Central memory CD8-positive, alpha-beta T cell (primary cell): ENCODE measurements around the gene CCSER2.
"Not testable (repeated sequence)": the region's sequence is repeated elsewhere in the genome, so short reads cannot be mapped to it uniquely, and the experiment has no call there.

Source experiments
- ATAC-seq: fragments of 150-1000 bp; cut with Tn5 transposase; replicated peaks from 2 replicates; pipeline ENCODE4 v1.10.0; 2022; ENCODE audit warnings: mild to moderate bottlenecking, moderate FRiP score, moderate number of reproducible peaks; ENCODE audit not compliant: poor library complexity, severe bottlenecking; ENCODE audit errors: extremely low read depth
- DNase-seq, 2 donors: peaks; one replicate each; pipeline ENCODE4 v3.0.0; 2021; ENCODE audit warnings: low spot score in 2 of 2
- H3K27ac Mint-ChIP-seq: one replicate; pipeline ENCODE4 v1.8.0; 2022; ENCODE audit warnings: low read depth, mild to moderate bottlenecking, moderate library complexity, mixed read lengths
- H3K27me3 Mint-ChIP-seq: one replicate; pipeline ENCODE4 v1.8.0; 2022; ENCODE audit warnings: mixed read lengths
- H3K36me3 Mint-ChIP-seq: one replicate; pipeline ENCODE4 v1.8.0; 2022; ENCODE audit warnings: mild to moderate bottlenecking, moderate library complexity, mixed read lengths; ENCODE audit not compliant: insufficient read depth
- H3K4me1 Mint-ChIP-seq: one replicate; pipeline ENCODE4 v1.8.0; 2022; ENCODE audit warnings: mixed read lengths
- H3K4me3 Mint-ChIP-seq: one replicate; pipeline ENCODE4 v1.8.0; 2022; ENCODE audit warnings: mild to moderate bottlenecking, moderate library complexity, mixed read lengths
- H3K9me3 Mint-ChIP-seq: one replicate; pipeline ENCODE4 v1.8.0; 2022; ENCODE audit warnings: mixed read lengths

CCSER2 gene, protein sequence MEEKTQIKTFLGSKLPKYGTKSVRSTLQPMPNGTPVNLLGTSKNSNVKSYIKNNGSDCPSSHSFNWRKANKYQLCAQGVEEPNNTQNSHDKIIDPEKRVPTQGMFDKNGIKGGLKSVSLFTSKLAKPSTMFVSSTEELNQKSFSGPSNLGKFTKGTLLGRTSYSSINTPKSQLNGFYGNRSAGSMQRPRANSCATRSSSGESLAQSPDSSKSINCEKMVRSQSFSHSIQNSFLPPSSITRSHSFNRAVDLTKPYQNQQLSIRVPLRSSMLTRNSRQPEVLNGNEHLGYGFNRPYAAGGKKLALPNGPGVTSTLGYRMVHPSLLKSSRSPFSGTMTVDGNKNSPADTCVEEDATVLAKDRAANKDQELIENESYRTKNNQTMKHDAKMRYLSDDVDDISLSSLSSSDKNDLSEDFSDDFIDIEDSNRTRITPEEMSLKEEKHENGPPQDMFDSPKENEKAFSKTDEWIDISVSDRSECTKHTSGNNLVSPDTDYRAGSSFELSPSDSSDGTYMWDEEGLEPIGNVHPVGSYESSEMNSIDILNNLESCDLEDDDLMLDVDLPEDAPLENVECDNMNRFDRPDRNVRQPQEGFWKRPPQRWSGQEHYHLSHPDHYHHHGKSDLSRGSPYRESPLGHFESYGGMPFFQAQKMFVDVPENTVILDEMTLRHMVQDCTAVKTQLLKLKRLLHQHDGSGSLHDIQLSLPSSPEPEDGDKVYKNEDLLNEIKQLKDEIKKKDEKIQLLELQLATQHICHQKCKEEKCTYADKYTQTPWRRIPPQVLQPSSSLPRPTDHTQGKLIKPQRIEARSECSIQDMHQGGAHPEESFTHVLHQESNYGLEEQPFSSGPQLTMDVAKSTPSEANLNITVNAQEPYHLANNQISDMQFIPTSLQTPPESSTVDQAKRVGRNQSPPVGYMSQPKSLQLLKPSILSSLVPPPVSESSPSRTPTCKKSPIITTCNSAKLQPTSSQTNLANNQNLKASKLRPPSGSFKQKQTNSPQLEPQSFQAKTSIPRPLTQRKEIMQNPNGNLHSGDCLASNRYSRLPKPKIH

DNA sequence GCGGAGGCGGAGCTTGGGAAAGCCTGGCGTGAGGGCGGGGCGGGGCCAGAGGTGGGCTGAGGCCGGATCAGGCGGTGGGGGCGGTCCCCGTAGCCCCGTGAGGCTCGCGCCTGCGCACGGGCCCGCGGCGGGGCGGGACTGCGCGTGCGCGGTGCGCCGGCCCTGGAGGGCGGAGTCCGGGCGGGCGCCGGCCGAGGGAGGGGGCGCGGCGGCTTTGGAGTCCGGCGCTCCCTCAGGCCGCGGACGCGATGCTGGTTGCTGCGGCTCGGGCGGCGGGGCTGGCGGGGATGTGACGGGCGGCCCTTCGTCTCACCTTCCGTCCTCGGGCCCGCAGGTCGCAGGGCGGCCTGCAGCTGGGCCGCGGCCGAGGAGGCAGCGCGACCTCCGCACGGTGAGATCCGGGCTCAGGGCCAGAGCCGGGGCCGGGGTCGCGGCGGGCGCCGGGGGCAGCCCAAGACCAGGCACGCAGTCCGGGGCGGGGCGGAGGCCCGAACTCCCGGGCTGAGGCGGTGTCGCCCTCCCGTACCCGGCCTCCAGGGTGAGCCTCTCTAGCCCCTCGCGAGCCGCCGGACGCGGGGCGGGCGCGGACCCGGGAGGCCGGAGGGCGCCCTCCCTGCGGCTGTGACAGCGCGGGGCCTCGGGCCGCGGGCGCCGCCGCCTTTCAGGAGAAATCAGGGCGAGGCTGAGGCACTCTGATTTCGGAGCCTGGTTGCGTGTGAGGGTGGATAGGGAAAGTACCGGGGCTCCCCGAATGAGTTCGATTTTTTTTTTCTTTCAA is at the start of gene CCSER2:
Gene CCSER2, plus strand, starts transcription at position 172 of the 778 bp plus-strand sequence. CDS start 42,464 bp downstream, outside the sequence.
- Mint-ChIP-seq H3K4me3 (peak within 1 kb of the TSS; percentile 93), H3K27ac (peak within 1 kb of the TSS; percentile 97), H3K36me3 (peaks cover 38% of the 10 kb centered on the region), H3K4me1 (peaks cover 39% of the 10 kb centered on the region), H3K27me3 (no peaks in the 10 kb centered on the region), H3K9me3 (no peaks in the 10 kb centered on the region)
- ATAC-seq (peak; percentile 46), DNase-seq (peak; percentile 84 to 90)

DNA sequence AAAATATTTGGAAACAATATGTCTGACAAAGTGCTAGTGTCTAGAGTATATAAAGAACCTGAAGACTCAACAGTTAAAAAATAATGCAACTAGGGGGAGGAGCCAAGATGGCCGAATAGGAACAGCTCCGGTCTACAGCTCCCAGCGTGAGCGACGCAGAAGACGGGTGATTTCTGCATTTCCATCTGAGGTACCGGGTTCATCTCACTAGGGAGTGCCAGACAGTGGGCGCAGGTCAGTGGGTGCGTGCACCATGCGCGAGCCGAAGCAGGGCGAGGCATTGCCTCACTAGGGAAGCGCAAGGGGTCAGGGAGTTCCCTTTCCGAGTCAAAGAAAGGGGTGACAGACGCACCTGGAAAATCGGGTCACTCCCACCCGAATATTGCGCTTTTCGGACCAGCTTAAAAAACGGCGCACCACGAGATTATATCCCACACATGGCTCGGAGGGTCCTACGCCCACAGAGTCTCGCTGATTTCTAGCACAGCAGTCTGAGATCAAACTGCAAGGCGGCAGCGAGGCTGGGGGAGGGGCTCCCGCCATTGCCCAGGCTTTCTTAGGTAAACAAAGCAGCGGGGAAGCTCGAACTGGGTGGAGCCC is 48.4 kb upstream of the CCSER2 start:
- not testable (repeated sequence) for DNase-seq, H3K27me3 Mint-ChIP-seq, H3K4me1 Mint-ChIP-seq, H3K36me3 Mint-ChIP-seq, ATAC-seq, H3K4me3 Mint-ChIP-seq, H3K27ac Mint-ChIP-seq, H3K9me3 Mint-ChIP-seq

DNA sequence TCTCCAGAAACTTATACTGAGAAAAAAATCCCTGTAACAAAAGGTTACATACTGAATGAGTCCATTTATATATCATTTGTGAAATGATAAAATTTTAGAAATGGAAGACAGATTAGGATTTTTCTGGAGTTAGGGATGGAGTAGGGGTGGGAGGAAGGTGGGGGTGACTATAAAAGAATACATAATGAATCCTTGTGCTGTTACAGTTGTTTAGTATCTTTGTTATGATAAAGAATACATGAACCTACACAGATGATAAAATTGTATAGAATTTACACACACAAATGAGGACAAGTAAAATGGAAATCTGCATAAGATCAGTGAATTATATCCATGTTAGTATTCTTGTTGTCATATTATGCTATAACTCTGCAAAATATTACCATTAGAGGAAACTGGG is 41.7 kb upstream of the CCSER2 start:
- H3K36me3 Mint-ChIP-seq: no peaks in the 10 kb centered on the region
- no peak overlapping the region for H3K4me3 Mint-ChIP-seq
- H3K4me1 Mint-ChIP-seq: no peaks in the 10 kb centered on the region
- no peak for DNase-seq
- no peaks in the 10 kb centered on the region for H3K27me3 Mint-ChIP-seq
- no peaks in the 10 kb centered on the region for H3K9me3 Mint-ChIP-seq
- no peak overlapping the region for H3K27ac Mint-ChIP-seq
- no peak for ATAC-seq

DNA sequence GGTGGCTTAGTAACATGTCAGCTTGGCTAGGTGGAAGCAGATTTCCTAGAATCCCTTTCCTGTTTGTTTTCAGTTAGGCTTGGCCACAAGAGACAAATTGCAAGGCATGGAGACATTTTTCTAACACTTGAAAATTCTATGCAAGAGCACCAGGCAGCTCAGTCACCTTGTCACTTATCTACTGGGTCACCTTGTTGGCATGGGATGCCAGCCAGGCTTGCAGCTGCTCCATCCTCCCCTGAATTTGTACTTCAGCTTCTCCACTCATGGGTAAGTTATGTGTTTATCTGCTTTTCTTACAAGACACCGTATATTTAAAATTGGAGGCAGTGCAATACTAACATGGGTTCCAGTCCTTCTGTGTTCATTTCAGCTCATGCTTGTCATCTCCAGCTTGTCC is 40.2 kb upstream of the CCSER2 start:
- no peak overlapping the region for H3K27ac Mint-ChIP-seq
- no peaks in the 10 kb centered on the region for H3K4me1 Mint-ChIP-seq
- no peaks in the 10 kb centered on the region for H3K36me3 Mint-ChIP-seq
- no peaks in the 10 kb centered on the region for H3K9me3 Mint-ChIP-seq
- H3K4me3 Mint-ChIP-seq: no peak overlapping the region
- ATAC-seq: no peak
- no peaks in the 10 kb centered on the region for H3K27me3 Mint-ChIP-seq
- no peak for DNase-seq

DNA sequence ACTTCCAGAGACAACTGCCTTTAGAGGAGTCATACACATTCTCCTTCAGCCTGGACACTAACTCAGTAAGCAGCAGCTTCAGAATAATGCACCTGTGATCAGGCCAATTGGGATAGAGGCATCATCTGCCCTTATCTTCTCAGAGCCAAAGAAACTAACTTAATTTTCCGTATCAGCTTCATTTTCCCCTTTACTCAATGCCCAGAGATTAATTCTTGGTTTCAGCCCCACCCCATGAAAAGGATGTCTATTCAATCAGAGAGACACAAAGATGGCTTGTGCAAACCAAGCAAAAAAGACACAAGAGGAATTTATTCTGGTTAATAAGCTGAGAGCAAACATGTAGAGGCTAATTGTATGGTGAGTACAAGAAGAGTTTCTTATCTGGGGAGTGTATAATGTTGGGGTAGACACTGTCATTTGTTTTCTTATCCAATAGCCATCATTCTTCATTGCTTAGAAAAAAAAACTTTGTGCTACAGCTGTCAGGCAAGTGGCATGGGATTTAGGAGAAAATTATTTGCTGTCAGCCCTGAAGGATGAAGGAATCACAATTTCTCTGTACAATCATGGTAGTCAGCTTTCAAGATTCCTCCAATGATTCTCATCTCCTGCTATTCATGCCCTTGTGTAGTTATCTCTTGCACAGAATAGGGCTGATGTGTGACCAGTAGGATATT is 38.7 kb upstream of the CCSER2 start:
- DNase-seq (no peak), ATAC-seq (no peak)
- Mint-ChIP-seq H3K4me1 (no peaks in the 10 kb centered on the region), H3K27me3 (no peaks in the 10 kb centered on the region), H3K9me3 (no peaks in the 10 kb centered on the region), H3K36me3 (no peaks in the 10 kb centered on the region), H3K4me3 (no peak overlapping the region), H3K27ac (no peak overlapping the region)

DNA sequence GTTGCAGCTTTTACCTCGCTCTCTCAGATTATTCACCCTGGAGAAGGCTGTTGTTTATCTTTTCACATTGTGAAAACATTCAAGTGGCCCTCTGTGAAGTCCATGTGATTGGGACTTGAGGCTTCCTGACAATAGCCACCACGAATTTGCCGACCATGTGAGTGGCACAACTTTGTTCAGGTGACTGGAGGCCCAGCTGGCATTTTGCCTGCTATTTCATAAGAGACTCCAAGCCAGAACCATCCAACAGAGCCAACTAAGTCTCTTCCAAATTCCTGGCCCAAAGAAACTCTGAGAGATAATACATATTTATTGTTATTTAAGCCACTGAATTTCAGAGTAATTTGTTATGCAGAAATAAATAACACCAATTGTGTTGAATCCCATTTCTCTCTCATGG is 38.2 kb upstream of the CCSER2 start:
- H3K4me1 Mint-ChIP-seq: no peaks in the 10 kb centered on the region
- no peaks in the 10 kb centered on the region for H3K36me3 Mint-ChIP-seq
- DNase-seq: no peak
- H3K4me3 Mint-ChIP-seq: no peak overlapping the region
- H3K27me3 Mint-ChIP-seq: no peaks in the 10 kb centered on the region
- H3K9me3 Mint-ChIP-seq: no peaks in the 10 kb centered on the region
- ATAC-seq: no peak
- H3K27ac Mint-ChIP-seq: no peak overlapping the region

DNA sequence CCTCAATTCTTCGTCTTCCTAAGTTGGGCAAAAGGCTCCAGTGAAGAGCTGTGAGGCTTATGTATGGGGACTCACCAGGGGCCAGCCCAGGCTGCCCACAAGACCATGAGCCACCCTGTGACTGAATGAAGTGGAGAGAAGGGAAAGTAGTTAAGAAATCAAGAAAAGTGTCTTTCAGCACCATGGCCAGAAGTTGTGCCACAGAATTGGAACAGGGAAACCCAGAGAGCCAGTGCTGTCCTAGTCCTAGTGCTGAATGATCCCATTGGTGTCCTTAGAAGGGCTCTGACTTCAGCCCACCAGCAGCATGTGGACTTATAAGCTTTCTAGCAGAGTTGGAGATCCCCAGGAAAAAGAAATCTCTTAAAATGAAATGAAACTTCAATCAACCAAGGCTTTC is 37.0 kb upstream of the CCSER2 start:
- Mint-ChIP-seq H3K27me3 (no peaks in the 10 kb centered on the region), H3K4me1 (no peaks in the 10 kb centered on the region), H3K9me3 (no peaks in the 10 kb centered on the region), H3K36me3 (no peaks in the 10 kb centered on the region), H3K27ac (no peak overlapping the region), H3K4me3 (no peak overlapping the region)
- ATAC-seq (no peak), DNase-seq (no peak)

DNA sequence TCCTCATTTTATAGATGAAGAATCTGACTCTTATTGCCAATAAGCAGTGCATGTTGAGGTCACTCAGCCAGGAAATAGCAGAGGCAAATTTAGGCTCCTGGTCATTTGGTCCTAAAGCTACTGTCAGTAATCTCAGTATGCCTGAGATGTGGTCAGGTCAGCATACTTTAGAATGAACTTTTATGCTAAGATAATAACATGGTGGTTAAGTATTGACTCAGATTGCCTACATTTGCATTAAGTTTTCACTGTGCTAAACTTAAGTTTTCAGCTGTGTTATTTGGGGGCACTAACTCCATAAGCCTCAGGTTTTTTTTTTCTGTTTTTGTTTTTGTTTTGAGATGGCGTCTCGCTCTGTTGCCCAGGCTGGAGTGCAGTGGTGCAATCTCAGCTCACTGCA is 35.9 kb upstream of the CCSER2 start:
- Mint-ChIP-seq H3K27ac (no peak overlapping the region), H3K4me3 (no peak overlapping the region), H3K36me3 (no peaks in the 10 kb centered on the region), H3K4me1 (no peaks in the 10 kb centered on the region), H3K27me3 (no peaks in the 10 kb centered on the region), H3K9me3 (no peaks in the 10 kb centered on the region)
- ATAC-seq (no peak), DNase-seq (no peak)

DNA sequence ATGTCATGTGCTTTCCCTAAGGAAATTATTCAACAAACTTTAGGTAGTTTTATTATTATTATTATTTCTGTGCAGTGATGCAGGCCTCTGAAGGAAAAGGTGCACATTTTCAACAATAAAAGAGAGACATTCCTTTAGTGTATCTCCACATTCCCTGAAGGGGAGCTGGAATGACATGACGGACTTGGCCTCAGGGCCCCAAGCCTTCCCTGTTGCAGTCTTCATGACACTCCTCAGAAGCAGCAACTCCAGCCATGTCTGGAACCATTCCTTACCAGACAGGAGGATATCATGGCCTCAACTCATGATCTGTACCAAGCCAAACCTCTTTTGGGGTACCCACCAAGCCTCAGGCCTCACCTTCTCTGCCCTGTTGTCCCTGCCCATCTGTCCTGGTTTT is 35.2 kb upstream of the CCSER2 start:
- ATAC-seq: no peak
- Mint-ChIP-seq H3K27me3 (peaks cover 4% of the 10 kb centered on the region), H3K4me1 (no peaks in the 10 kb centered on the region), H3K9me3 (no peaks in the 10 kb centered on the region), H3K4me3 (no peak overlapping the region), H3K27ac (no peak overlapping the region), H3K36me3 (no peaks in the 10 kb centered on the region)
- DNase-seq: no peak

DNA sequence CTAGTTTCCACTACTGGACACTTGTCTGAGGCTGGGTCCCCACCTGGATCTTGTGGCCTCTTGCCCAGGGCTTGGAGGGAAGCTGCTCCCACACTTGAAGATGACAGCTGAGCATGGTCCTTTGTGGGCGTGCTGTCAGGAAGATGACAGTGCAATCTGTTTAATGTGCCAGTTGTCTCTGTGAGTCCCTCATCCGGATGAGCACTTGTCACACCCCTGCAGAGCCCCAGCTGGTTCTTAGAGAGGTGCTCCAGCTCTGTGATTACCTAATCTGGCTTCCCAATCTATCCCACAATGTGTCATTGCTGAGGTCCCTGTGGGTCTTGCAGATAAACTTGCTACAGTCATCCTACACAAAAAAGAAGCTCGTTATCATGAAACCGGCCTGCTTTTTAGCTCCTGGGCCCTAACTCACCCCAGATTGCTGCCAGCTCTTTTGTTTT is 34.8 kb upstream of the CCSER2 start:
- ATAC-seq: no peak
- DNase-seq: no peak
- Mint-ChIP-seq H3K4me1 (no peaks in the 10 kb centered on the region), H3K27me3 (peaks cover 9% of the 10 kb centered on the region), H3K4me3 (no peak overlapping the region), H3K9me3 (no peaks in the 10 kb centered on the region), H3K36me3 (no peaks in the 10 kb centered on the region), H3K27ac (no peak overlapping the region)

DNA sequence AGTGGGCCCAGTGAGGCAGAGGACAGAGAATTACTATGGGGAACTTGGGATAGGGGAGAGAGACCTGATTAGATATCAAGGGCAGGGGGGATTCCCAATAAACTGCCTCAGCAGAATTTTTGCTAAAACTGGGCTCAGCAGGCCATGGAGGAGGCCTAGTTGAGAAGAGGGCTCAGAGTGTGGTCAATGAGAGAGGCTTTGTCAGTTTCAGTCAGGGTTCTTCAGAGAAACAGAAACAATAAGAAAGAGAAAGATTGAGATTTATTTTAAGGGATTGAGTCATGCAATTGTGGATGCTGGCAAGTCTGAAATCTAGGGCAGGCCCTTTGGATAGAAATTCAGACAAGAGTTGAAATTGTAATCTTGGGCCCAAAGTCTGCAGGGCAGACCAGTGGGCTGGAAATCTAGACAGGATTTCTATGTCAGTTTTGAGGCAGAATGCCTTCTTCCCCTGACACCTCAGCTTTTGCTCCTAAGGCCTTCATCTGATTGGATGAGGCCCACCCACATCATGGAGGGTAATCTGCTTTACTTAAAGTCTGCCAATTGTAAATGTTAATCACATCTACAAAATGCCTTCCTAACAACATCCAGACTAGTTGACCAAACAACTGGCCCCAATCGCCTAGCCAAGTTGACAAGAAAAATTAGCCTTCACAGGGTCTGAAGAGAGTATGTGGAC is 33.5 kb upstream of the CCSER2 start:
- no peaks in the 10 kb centered on the region for H3K36me3 Mint-ChIP-seq
- H3K4me1 Mint-ChIP-seq: no peaks in the 10 kb centered on the region
- H3K4me3 Mint-ChIP-seq: no peak overlapping the region
- H3K27ac Mint-ChIP-seq: no peak overlapping the region
- DNase-seq (no peak), ATAC-seq (no peak)
- H3K9me3 Mint-ChIP-seq: no peaks in the 10 kb centered on the region
- peaks cover 20% of the 10 kb centered on the region for H3K27me3 Mint-ChIP-seq
